H9 (cell line): ENCODE measurements around the gene OR6T1. TPM values are rescaled to one million over a fixed set of nuclear protein-coding genes. Genes with fewer than 3 reads are reported as not detected.

Source experiments
- DNase-seq: peaks from one replicate; pipeline ENCODE4 v3.0.0-alpha.2; 2017
- H2AFZ ChIP-seq: one replicate; pipeline ENCODE4 v1.6.1; 2013; ENCODE audit warnings: mild to moderate bottlenecking, low read length, control low read depth, moderate library complexity
- H2AK5ac ChIP-seq: 2 replicates; pipeline ENCODE4 v1.6.1; 2013; ENCODE audit warnings: low read length, control low read depth, mixed read lengths; ENCODE audit not compliant: insufficient read length
- H2BK120ac ChIP-seq: one replicate; pipeline ENCODE4 v1.6.1; 2013; ENCODE audit warnings: low read depth, mild to moderate bottlenecking, low read length, control low read depth, inconsistent platforms; ENCODE audit not compliant: poor library complexity, severe bottlenecking
- H2BK12ac ChIP-seq: 2 replicates; pipeline ENCODE4 v1.6.1; 2013; ENCODE audit warnings: low read length, control low read depth, mixed read lengths, low read depth; ENCODE audit not compliant: insufficient read length
- H2BK15ac ChIP-seq: 2 replicates; pipeline ENCODE4 v1.6.1; 2013; ENCODE audit warnings: low read depth, low read length, control low read depth
- H2BK20ac ChIP-seq: one replicate; pipeline ENCODE4 v1.6.1; 2013; ENCODE audit warnings: low read depth, mild to moderate bottlenecking, low read length, control low read depth, inconsistent platforms; ENCODE audit not compliant: poor library complexity, severe bottlenecking
- H2BK5ac ChIP-seq: 2 replicates; pipeline ENCODE4 v1.6.1; 2013; ENCODE audit warnings: low read length, control low read depth, mixed read lengths; ENCODE audit not compliant: insufficient read length
- H3K14ac ChIP-seq: 2 replicates; pipeline ENCODE4 v1.6.1; 2013; ENCODE audit warnings: low read length, control low read depth; ENCODE audit not compliant: insufficient read depth
- H3K18ac ChIP-seq: 2 replicates; pipeline ENCODE4 v1.6.1; 2013; ENCODE audit warnings: low read depth, mild to moderate bottlenecking, mixed read lengths, low read length, control low read depth; ENCODE audit not compliant: insufficient read length
- H3K23ac ChIP-seq: 2 replicates; pipeline ENCODE4 v1.6.1; 2013; ENCODE audit warnings: low read length, control low read depth, mixed read lengths, low read depth; ENCODE audit not compliant: insufficient read length
- H3K23me2 ChIP-seq: 2 replicates; pipeline ENCODE4 v1.6.1; 2013; ENCODE audit warnings: low read depth, mild to moderate bottlenecking, mixed read lengths, low read length, control low read depth; ENCODE audit not compliant: insufficient read length, poor library complexity, severe bottlenecking
- H3K27ac ChIP-seq: 2 replicates; pipeline ENCODE4 v1.5.1; 2013; ENCODE audit warnings: low read length, control low read depth, mixed read lengths, low read depth; ENCODE audit not compliant: insufficient read length
- H3K27me3 ChIP-seq: 2 replicates; pipeline ENCODE4 v1.6.1; 2013; ENCODE audit warnings: low read length, control low read depth, inconsistent platforms; ENCODE audit not compliant: insufficient read depth
- H3K4ac ChIP-seq: 2 replicates; pipeline ENCODE4 v1.6.1; 2013; ENCODE audit warnings: low read depth, mild to moderate bottlenecking, control low read depth, inconsistent platforms, low read length, moderate library complexity
- H3K4me1 ChIP-seq: 2 replicates; pipeline ENCODE4 v1.6.1; 2013; ENCODE audit warnings: low read length, control low read depth, inconsistent platforms; ENCODE audit not compliant: insufficient read depth
- H3K4me2 ChIP-seq: 2 replicates; pipeline ENCODE4 v1.6.1; 2013; ENCODE audit warnings: low read length, control low read depth, mixed read lengths; ENCODE audit not compliant: insufficient read length, insufficient read depth
- H3K56ac ChIP-seq: 2 replicates; pipeline ENCODE4 v1.6.1; 2013; ENCODE audit warnings: low read depth, mild to moderate bottlenecking, mixed read lengths, low read length, control low read depth; ENCODE audit not compliant: insufficient read length
- H3K79me1 ChIP-seq: 2 replicates; pipeline ENCODE4 v1.6.1; 2013; ENCODE audit warnings: low read depth, mild to moderate bottlenecking, moderate library complexity, low read length, control low read depth, inconsistent platforms; ENCODE audit not compliant: insufficient read depth, poor library complexity, severe bottlenecking
- H3K79me2 ChIP-seq: 2 replicates; pipeline ENCODE4 v1.6.1; 2013; ENCODE audit warnings: low read length, control low read depth, inconsistent platforms; ENCODE audit not compliant: insufficient read depth
- H3K9ac ChIP-seq: 2 replicates; pipeline ENCODE4 v1.6.1; 2013; ENCODE audit warnings: low read length, control low read depth, mixed read lengths; ENCODE audit not compliant: insufficient read length; ENCODE audit errors: extremely low read depth
- H3K9me3 ChIP-seq: one replicate; pipeline ENCODE4 v1.6.1; 2013; ENCODE audit warnings: low read depth, low read length, inconsistent platforms; ENCODE audit not compliant: control insufficient read depth
- H3T11ph ChIP-seq: one replicate; pipeline ENCODE4 v1.6.1; 2013; ENCODE audit warnings: mild to moderate bottlenecking, low read length, control low read depth, inconsistent platforms
- H4K20me1 ChIP-seq: one replicate; pipeline ENCODE4 v1.6.1; 2013; ENCODE audit not compliant: control insufficient read depth, insufficient read length, insufficient read depth
- H4K5ac ChIP-seq: 2 replicates; pipeline ENCODE4 v1.6.1; 2013; ENCODE audit warnings: low read depth, mild to moderate bottlenecking, mixed read lengths, low read length, control low read depth; ENCODE audit not compliant: insufficient read length
- H4K8ac ChIP-seq: replicated peaks from 2 replicates; pipeline ENCODE4 v1.6.1; 2013; ENCODE audit warnings: low read length, control low read depth, mixed read lengths, low read depth; ENCODE audit not compliant: insufficient read length
- H4K91ac ChIP-seq: 2 replicates; pipeline ENCODE4 v1.6.1; 2013; ENCODE audit warnings: low read depth, mild to moderate bottlenecking, moderate library complexity, mixed read lengths, low read length, control low read depth; ENCODE audit not compliant: insufficient read length
- H3K27ac Mint-ChIP-seq, 3 experiments: 2 replicates in 2 of 3; 3 replicates in 1 of 3; pipeline ENCODE4 v1.8.0; 2020 to 2021; ENCODE audit warnings: mixed read lengths in 3 of 3, mild to moderate bottlenecking in 1 of 3, moderate library complexity in 1 of 3
- H3K27me3 Mint-ChIP-seq: 2 replicates; pipeline ENCODE4 v1.8.0; 2021; ENCODE audit warnings: low read depth, mild to moderate bottlenecking, moderate library complexity, mixed read lengths
- H3K36me3 Mint-ChIP-seq, 3 experiments: 2 replicates in 2 of 3; 3 replicates in 1 of 3; pipeline ENCODE4 v1.8.0; 2020 to 2021; ENCODE audit warnings: low read depth in 3 of 3, mixed read lengths in 3 of 3; ENCODE audit not compliant: insufficient read depth in 1 of 3
- H3K4me1 Mint-ChIP-seq, 2 experiments: 2 replicates each; pipeline ENCODE4 v1.8.0; 2020; ENCODE audit warnings: mixed read lengths in 2 of 2
- H3K4me3 Mint-ChIP-seq, 2 experiments: 2 replicates in 1 of 2; 3 replicates in 1 of 2; pipeline ENCODE4 v1.8.0; 2020 to 2021; ENCODE audit warnings: mild to moderate bottlenecking in 2 of 2, mixed read lengths in 2 of 2, moderate library complexity in 1 of 2
- H3K9me3 Mint-ChIP-seq, 2 experiments: 2 replicates in 1 of 2; 3 replicates in 1 of 2; pipeline ENCODE4 v1.8.0; 2020; ENCODE audit warnings: mild to moderate bottlenecking in 2 of 2, mixed read lengths in 2 of 2, moderate library complexity in 1 of 2
- CTCF ChIP-seq: fragments of 200-600 bp; sonication (generic); conservative IDR thresholded peaks from 3 replicates; pipeline ENCODE4 v1.8.0; 2021; ENCODE audit warnings: antibody characterized with exemption, mild to moderate bottlenecking
- WGBS: extraction: QIAGEN DNeasy Blood & Tissue Kit; methylation state at CpG from one replicate; pipeline ENCODE4 v1.1.7; 2013; ENCODE audit warnings: missing lambda C conversion rate, low lambda C conversion rate, mixed read lengths; ENCODE audit not compliant: insufficient read length; ENCODE audit errors: extremely low coverage; 5-methylcytosine and 5-hydroxymethylcytosine counted together
- total RNA-seq: library from RNA; stranded (reverse); gene quantifications from 2 replicates; pipeline ENCODE4 v1.2.1, GENCODE V29; 2021

OR6T1 gene
- total RNA-seq, 1 experiment from 2014 or later = not detected

GRCh38 chr11:123945132-123945531, 1.5 kb upstream of the OR6T1 start:
- Histone ChIP-seq H3K56ac (no peak overlapping the region), H2BK5ac (no peak overlapping the region), H4K20me1 (no peaks in the 10 kb centered on the region), H2AFZ (no peak overlapping the region), H2BK120ac (no peak overlapping the region), H4K5ac (no peak overlapping the region), H4K8ac (no peak overlapping the region), H2BK15ac (no peak overlapping the region), H3K4me1 (no peaks in the 10 kb centered on the region), H3K9ac (no peak overlapping the region), H3T11ph (no peak overlapping the region), H3K79me1 (no peaks in the 10 kb centered on the region), H3K4me2 (no peak overlapping the region), H3K18ac (no peak overlapping the region), H3K4ac (no peak overlapping the region), H3K27me3 (no peaks in the 10 kb centered on the region), H3K23ac (no peak overlapping the region), H3K23me2 (no peaks in the 10 kb centered on the region), H2AK5ac (no peak overlapping the region), H2BK20ac (no peak overlapping the region), H3K9me3 (no peaks in the 10 kb centered on the region), H2BK12ac (no peak overlapping the region), H3K14ac (no peak overlapping the region), H4K91ac (no peak overlapping the region), H3K79me2 (no peaks in the 10 kb centered on the region), H3K27ac (no peak overlapping the region)
- H3K9me3 Mint-ChIP-seq = no peaks in the 10 kb centered on the region
- WGBS = no CpG with 5 or more reads among the region's 1 CpG
- H3K27ac Mint-ChIP-seq = no peak overlapping the region
- no peak for TF ChIP-seq CTCF
- H3K27me3 Mint-ChIP-seq = no peaks in the 10 kb centered on the region
- H3K36me3 Mint-ChIP-seq = no peaks in the 10 kb centered on the region
- DNase-seq = no peak
- no peak overlapping the region for H3K4me3 Mint-ChIP-seq
- H3K4me1 Mint-ChIP-seq = no peaks in the 10 kb centered on the region
